Keratinocyte (primary cell): Measurements from ENCODE around the gene FAM240A.

Experiments used
- EZH2 ChIP-seq: IDR thresholded peaks from one replicate; pipeline ENCODE4 v1.6.1; 2012; ENCODE audit warnings: inconsistent platforms, mild to moderate bottlenecking, low read length, moderate library complexity
- TF ChIP-seq, protein P1 (sequence below), 3 experiments: IDR thresholded peaks in 1 of 3; conservative IDR thresholded peaks in 1 of 3; optimal IDR thresholded peaks in 1 of 3; 2 replicates in 2 of 3; 3 replicates in 1 of 3; pipeline versions ENCODE3 to v1.5.1; 2011; ENCODE audit warnings: low read length in 3 of 3, mild to moderate bottlenecking in 3 of 3, moderate library complexity in 2 of 3, control low read depth in 1 of 3, inconsistent platforms in 1 of 3; ENCODE audit not compliant: insufficient read depth in 2 of 3; ENCODE audit errors: extremely low read depth in 1 of 3

DNA sequence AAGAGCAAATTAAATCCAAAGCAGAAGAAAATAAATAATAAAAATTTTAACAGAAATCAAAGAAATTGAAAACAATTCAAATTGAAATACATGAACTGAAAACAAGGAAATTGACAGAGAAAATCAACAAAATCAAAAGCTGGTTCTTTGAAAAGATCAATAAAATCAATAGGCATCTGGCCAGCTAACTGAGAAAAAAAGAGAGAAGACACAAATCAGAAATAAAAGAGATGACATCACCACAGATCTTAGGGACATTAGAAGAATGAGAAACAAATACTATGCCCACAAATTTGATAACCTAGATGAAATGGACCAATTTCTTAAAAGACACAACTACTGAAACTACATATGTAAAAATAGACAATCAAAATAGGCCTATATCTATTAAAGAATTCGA lies 38.8 kb downstream of the FAM240A start:
- TF ChIP-seq, protein P1, sequence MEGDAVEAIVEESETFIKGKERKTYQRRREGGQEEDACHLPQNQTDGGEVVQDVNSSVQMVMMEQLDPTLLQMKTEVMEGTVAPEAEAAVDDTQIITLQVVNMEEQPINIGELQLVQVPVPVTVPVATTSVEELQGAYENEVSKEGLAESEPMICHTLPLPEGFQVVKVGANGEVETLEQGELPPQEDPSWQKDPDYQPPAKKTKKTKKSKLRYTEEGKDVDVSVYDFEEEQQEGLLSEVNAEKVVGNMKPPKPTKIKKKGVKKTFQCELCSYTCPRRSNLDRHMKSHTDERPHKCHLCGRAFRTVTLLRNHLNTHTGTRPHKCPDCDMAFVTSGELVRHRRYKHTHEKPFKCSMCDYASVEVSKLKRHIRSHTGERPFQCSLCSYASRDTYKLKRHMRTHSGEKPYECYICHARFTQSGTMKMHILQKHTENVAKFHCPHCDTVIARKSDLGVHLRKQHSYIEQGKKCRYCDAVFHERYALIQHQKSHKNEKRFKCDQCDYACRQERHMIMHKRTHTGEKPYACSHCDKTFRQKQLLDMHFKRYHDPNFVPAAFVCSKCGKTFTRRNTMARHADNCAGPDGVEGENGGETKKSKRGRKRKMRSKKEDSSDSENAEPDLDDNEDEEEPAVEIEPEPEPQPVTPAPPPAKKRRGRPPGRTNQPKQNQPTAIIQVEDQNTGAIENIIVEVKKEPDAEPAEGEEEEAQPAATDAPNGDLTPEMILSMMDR (optimal IDR thresholded peaks at IDR 0.05 in 1 of 3, IDR thresholded peaks at IDR 0.05 in 1 of 3, conservative IDR thresholded peaks at IDR 0.05 in 1 of 3; ENCODE audit: extremely low read depth in 1 of 3, insufficient read depth in 2 of 3, low read length in 3 of 3) = no peak
- no peak for TF ChIP-seq EZH2
